Mesendoderm (in vitro differentiated cells): ENCODE data around the gene ZBTB18.
A peak's percentile ranks its signal among the peaks of the same experiment; 100 is the strongest.
"Not testable (repeated sequence)": the region's sequence is repeated elsewhere in the genome, so short reads cannot be mapped to it uniquely, and the experiment has no call there.

Experiments
- DNase-seq: peaks from one replicate; pipeline ENCODE4 v3.0.0; 2013
- H2AK5ac ChIP-seq: 2 replicates; pipeline ENCODE4 v1.6.1; 2013; ENCODE audit warnings: low read length, inconsistent platforms
- H2BK120ac ChIP-seq: 2 replicates; pipeline ENCODE4 v1.6.1; 2013; ENCODE audit warnings: low read depth, mild to moderate bottlenecking, low read length, moderate library complexity, mixed read lengths
- H2BK15ac ChIP-seq: replicated peaks from 2 replicates; pipeline ENCODE4 v1.6.1; 2013; ENCODE audit warnings: low read depth, mild to moderate bottlenecking, moderate library complexity
- H2BK5ac ChIP-seq: 2 replicates; pipeline ENCODE4 v1.6.1; 2013; ENCODE audit warnings: low read length, inconsistent platforms
- H3K18ac ChIP-seq: 2 replicates; pipeline ENCODE4 v1.6.1; 2013; ENCODE audit warnings: mild to moderate bottlenecking, low read length, mixed read lengths
- H3K23ac ChIP-seq: one replicate; pipeline ENCODE4 v1.6.1; 2013; ENCODE audit warnings: low read length
- H3K27ac ChIP-seq: 2 replicates; pipeline ENCODE4 v1.5.1; 2013; ENCODE audit warnings: low read depth, mild to moderate bottlenecking, inconsistent platforms, low read length, moderate library complexity
- H3K27me3 ChIP-seq: 2 replicates; pipeline ENCODE4 v1.6.1; 2013; ENCODE audit warnings: low read length, control low read depth, mild to moderate bottlenecking, inconsistent platforms; ENCODE audit not compliant: insufficient read depth, poor library complexity
- H3K36me3 ChIP-seq: 2 replicates; pipeline ENCODE4 v1.6.1; 2013; ENCODE audit warnings: low read length, inconsistent platforms; ENCODE audit not compliant: control insufficient read depth, insufficient read depth
- H3K4ac ChIP-seq: one replicate; pipeline ENCODE4 v1.6.1; 2013; ENCODE audit warnings: low read depth, mild to moderate bottlenecking, low read length, moderate library complexity
- H3K4me1 ChIP-seq: 2 replicates; pipeline ENCODE4 v1.6.1; 2013; ENCODE audit warnings: low read depth, low read length, inconsistent platforms; ENCODE audit not compliant: control insufficient read depth
- H3K4me2 ChIP-seq: 2 replicates; pipeline ENCODE4 v1.6.1; 2013; ENCODE audit warnings: low read length
- H3K4me3 ChIP-seq: 2 replicates; pipeline ENCODE4 v1.5.1; 2013; ENCODE audit warnings: mild to moderate bottlenecking, low read length
- H3K56ac ChIP-seq: one replicate; pipeline ENCODE4 v1.6.1; 2013; ENCODE audit warnings: low read length
- H3K79me1 ChIP-seq: 2 replicates; pipeline ENCODE4 v1.6.1; 2013; ENCODE audit warnings: low read length, inconsistent platforms
- H3K79me2 ChIP-seq: 2 replicates; pipeline ENCODE4 v1.6.1; 2013; ENCODE audit warnings: mild to moderate bottlenecking, low read length; ENCODE audit not compliant: control insufficient read depth, insufficient read depth
- H3K9ac ChIP-seq: 2 replicates; pipeline ENCODE4 v1.6.1; 2013; ENCODE audit warnings: low read length, inconsistent platforms
- H4K5ac ChIP-seq: one replicate; pipeline ENCODE4 v1.6.1; 2013; ENCODE audit warnings: low read length
- H4K8ac ChIP-seq: one replicate; pipeline ENCODE4 v1.6.1; 2013; ENCODE audit warnings: low read depth, mild to moderate bottlenecking, control low read depth, low read length, moderate library complexity
- WGBS: extraction: QIAGEN DNeasy Blood & Tissue Kit; methylation state at CpG from one replicate; pipeline ENCODE4 v1.1.7; 2013; ENCODE audit warnings: low lambda C conversion rate, missing lambda C conversion rate; ENCODE audit not compliant: insufficient coverage; ENCODE audit errors: extremely low coverage; 5-methylcytosine and 5-hydroxymethylcytosine counted together

The ZBTB18 gene

DNA sequence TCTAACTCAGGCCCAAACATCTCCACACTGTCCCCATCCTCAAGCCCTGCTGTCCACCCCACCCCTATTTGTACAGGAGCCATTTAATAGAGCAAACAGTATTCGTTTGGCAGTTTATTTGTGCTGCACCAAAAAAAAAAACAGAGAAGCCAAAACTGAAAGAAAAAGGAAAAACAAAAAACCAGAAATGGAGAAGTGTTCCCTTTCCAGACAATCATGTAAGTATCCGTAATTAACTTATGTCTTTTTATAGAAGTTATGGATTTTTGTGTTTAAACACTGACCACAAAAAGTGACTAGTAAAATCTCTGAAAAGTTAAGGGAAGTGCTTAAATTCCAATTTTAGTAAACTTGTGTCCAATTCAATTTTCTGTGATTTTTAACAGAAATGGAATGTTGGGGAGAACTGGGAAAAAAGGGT, 40.4 kb upstream of the ZBTB18 start:
- Histone ChIP-seq H3K18ac (no peak overlapping the region), H3K4me1 (no peaks in the 10 kb centered on the region), H3K79me2 (no peaks in the 10 kb centered on the region), H3K23ac (no peak overlapping the region), H3K27ac (no peak overlapping the region), H3K4me2 (no peak overlapping the region), H2BK15ac (no peak overlapping the region), H3K79me1 (no peaks in the 10 kb centered on the region), H4K8ac (no peak overlapping the region), H2BK5ac (no peak overlapping the region), H3K4ac (no peak overlapping the region), H2AK5ac (no peak overlapping the region), H3K27me3 (no peaks in the 10 kb centered on the region), H3K4me3 (no peak overlapping the region), H4K5ac (no peak overlapping the region), H3K56ac (no peak overlapping the region), H3K9ac (no peak overlapping the region), H3K36me3 (no peaks in the 10 kb centered on the region), H2BK120ac (no peak overlapping the region)
- no peak for DNase-seq
- no CpG with 5 or more reads among the region's 2 CpGs for WGBS

DNA sequence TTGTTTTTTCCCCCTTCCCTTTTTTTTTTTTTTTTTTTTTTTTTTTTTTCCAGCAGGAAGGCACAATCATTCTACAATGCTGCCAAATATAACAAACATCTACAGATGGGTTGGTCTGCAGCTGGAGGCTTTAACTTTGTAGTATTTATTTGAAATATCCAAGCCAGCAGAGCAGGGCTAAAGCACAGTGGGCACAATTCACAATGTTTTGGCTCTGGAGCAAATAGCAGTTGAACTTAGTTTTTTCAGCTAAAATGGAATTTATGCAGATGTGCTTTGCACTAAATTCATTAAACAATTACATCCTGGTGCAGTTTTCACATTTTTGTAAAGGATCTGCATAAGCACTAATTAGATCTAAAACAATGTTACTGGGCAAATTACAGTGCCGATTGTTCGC, 39.8 kb upstream of the ZBTB18 start:
- Histone ChIP-seq H3K4me3 (no peak overlapping the region), H3K27me3 (no peaks in the 10 kb centered on the region), H3K79me2 (no peaks in the 10 kb centered on the region), H3K56ac (no peak overlapping the region), H3K23ac (no peak overlapping the region), H2BK5ac (no peak overlapping the region), H2AK5ac (no peak overlapping the region), H3K18ac (no peak overlapping the region), H3K4ac (no peak overlapping the region), H2BK15ac (no peak overlapping the region), H3K79me1 (no peaks in the 10 kb centered on the region), H4K8ac (no peak overlapping the region), H3K27ac (no peak overlapping the region), H4K5ac (no peak overlapping the region), H3K36me3 (no peaks in the 10 kb centered on the region), H3K9ac (no peak overlapping the region), H2BK120ac (no peak overlapping the region), H3K4me2 (no peak overlapping the region), H3K4me1 (no peaks in the 10 kb centered on the region)
- peak; percentile 3 for DNase-seq
- no CpG with 5 or more reads among the region's 2 CpGs for WGBS

DNA sequence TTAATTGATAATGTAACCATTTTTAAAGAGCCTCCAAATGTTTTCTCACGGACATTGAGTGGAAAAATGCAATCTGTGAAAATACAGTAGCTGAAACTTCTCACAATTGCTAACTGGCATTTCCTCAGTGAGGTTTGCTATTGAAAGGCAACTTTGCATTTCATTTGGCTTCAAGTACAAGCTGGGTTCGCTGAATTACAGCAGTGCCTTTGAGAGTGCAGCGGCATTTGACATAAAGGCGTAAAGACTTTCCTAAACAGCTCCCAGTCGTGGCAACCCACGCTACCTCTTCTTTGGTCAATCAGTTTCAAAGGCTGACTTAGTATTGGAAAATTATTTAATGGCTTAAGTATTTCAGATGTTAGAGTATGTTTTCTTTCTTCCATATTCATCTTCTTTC, 39.3 kb upstream of the ZBTB18 start:
- H3K4me3 ChIP-seq = no peak overlapping the region

DNA sequence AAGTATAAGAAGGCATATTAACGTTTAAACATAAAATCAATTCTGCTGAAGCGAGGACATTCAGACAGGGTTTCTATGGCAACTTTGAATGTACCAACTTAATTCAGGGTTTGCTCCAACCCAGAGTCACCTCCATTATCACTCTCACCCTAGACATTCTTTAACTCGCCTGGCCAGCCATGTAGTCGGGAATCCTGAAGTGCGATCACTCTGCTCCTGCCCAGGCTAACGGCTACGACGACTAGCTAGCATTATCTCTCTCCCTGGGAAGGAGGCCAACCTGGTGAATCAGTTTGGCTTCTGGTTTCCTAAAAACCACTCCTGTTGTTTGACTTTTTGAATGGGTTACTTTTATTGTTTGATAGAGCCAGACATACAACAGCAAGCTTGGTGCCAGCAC, 38.9 kb upstream of the ZBTB18 start:
- no peak overlapping the region for H4K5ac ChIP-seq

More for the DNA sequence above, 39.3 kb upstream of the ZBTB18 start:
- Histone ChIP-seq H3K79me2 (no peaks in the 10 kb centered on the region), H2BK15ac (no peak overlapping the region), H3K79me1 (no peaks in the 10 kb centered on the region), H3K4me1 (no peaks in the 10 kb centered on the region), H2AK5ac (no peak overlapping the region), H3K27me3 (no peaks in the 10 kb centered on the region), H2BK5ac (no peak overlapping the region), H3K4ac (no peak overlapping the region), H3K36me3 (no peaks in the 10 kb centered on the region), H3K4me2 (no peak overlapping the region), H3K9ac (no peak overlapping the region), H3K18ac (no peak overlapping the region), H4K8ac (no peak overlapping the region), H3K23ac (no peak overlapping the region), H2BK120ac (no peak overlapping the region), H4K5ac (no peak overlapping the region), H3K27ac (no peak overlapping the region), H3K56ac (no peak overlapping the region)
- no CpG with 5 or more reads among the region's 6 CpGs for WGBS
- peak; percentile 22 for DNase-seq

DNA sequence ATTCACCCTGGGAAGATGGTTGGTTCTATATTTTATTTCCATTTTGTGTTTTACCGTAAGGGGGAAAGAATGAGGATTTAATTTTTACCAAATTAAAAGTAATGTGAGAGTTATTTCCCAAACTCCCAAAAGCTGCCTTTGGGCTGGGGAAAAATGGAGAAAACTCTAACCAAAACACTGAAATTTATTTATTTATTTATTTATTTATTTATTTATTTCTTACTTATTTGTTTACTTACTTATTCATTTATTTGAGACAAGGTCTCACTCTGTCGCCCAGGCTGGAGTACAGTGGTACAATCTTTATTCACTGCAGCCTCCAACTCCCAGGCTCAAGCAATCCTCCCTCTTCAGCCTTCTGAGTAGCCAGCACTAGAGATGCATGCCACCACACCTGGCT, 38.0 kb upstream of the ZBTB18 start:
- H3K23ac ChIP-seq = no peak overlapping the region
- no peaks in the 10 kb centered on the region for H3K4me1 ChIP-seq
- DNase-seq = no peak
- no CpG with 5 or more reads among the region's 2 CpGs for WGBS
- H3K27me3 ChIP-seq = no peaks in the 10 kb centered on the region
- no peak overlapping the region for H3K56ac ChIP-seq
- no peak overlapping the region for H3K9ac ChIP-seq
- H3K27ac ChIP-seq = no peak overlapping the region
- no peaks in the 10 kb centered on the region for H3K79me1 ChIP-seq
- no peak overlapping the region for H2BK15ac ChIP-seq
- H2BK120ac ChIP-seq = no peak overlapping the region
- H2BK5ac ChIP-seq = no peak overlapping the region
- no peak overlapping the region for H4K5ac ChIP-seq
- H2AK5ac ChIP-seq = no peak overlapping the region
- H3K79me2 ChIP-seq = no peaks in the 10 kb centered on the region
- no peak overlapping the region for H3K4me3 ChIP-seq
- H3K4me2 ChIP-seq = no peak overlapping the region
- H3K18ac ChIP-seq = no peak overlapping the region
- H3K4ac ChIP-seq = no peak overlapping the region
- H4K8ac ChIP-seq = no peak overlapping the region
- no peaks in the 10 kb centered on the region for H3K36me3 ChIP-seq

More for the DNA sequence above, 38.9 kb upstream of the ZBTB18 start:
- Histone ChIP-seq H3K4me3 (no peak overlapping the region), H3K9ac (no peak overlapping the region), H3K56ac (no peak overlapping the region), H3K18ac (no peak overlapping the region), H4K8ac (no peak overlapping the region), H2AK5ac (no peak overlapping the region), H3K79me1 (no peaks in the 10 kb centered on the region), H2BK5ac (no peak overlapping the region), H3K79me2 (no peaks in the 10 kb centered on the region), H2BK15ac (no peak overlapping the region), H3K4ac (no peak overlapping the region), H3K4me1 (no peaks in the 10 kb centered on the region), H3K23ac (no peak overlapping the region), H3K27me3 (no peaks in the 10 kb centered on the region), H3K27ac (no peak overlapping the region), H3K36me3 (no peaks in the 10 kb centered on the region), H2BK120ac (no peak overlapping the region), H3K4me2 (no peak overlapping the region)
- no CpG with 5 or more reads among the region's 8 CpGs for WGBS
- peak; percentile 75 for DNase-seq

DNA sequence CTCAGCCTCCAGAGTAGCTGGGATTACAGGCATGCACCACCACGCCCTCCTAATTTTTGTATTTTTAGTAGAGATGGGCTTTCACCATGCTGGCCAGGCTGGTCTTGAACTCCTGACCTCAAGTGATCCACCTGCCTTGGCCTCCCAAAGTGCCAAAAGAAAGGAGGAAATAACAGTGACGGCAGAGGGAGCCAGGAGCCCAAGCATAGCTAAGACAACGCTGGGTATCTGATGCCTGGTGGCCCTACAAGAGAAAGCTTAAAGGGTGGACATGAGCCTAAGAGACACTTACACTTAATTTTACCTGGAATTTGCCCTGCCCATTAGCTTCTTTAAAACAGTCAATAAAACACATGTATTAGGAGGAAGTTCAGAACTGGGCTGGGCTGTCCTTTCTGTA, 36.2 kb upstream of the ZBTB18 start:
- H3K4me2 ChIP-seq, H3K18ac ChIP-seq, H3K79me1 ChIP-seq, H3K4ac ChIP-seq, H2BK15ac ChIP-seq, H3K4me1 ChIP-seq, H2BK5ac ChIP-seq, H2BK120ac ChIP-seq, H3K56ac ChIP-seq, H3K79me2 ChIP-seq, H3K36me3 ChIP-seq, H3K23ac ChIP-seq, H3K27ac ChIP-seq, H3K9ac ChIP-seq, H3K4me3 ChIP-seq, H4K8ac ChIP-seq, H4K5ac ChIP-seq, H2AK5ac ChIP-seq, H3K27me3 ChIP-seq: not testable (repeated sequence)
- peak; percentile 14 for DNase-seq
- WGBS = no CpG with 5 or more reads among the region's 3 CpGs
